Neural progenitor cell (in vitro differentiated cells): ENCODE data around the gene ASB3. TPM values are rescaled to one million over a fixed set of nuclear protein-coding genes. Genes with fewer than 3 reads are reported as not detected.
"Not testable (repeated sequence)": the region's sequence is repeated elsewhere in the genome, so short reads cannot be mapped to it uniquely, and the experiment has no call there.

Experiments used
- DNase-seq: peaks from one replicate; pipeline ENCODE4 v3.0.0-alpha.2; 2016; ENCODE audit warnings: low spot score
- H2AFZ ChIP-seq: fragments of 200-600 bp; sonication (generic); replicated peaks from 2 replicates; pipeline ENCODE4 v1.6.1; 2016; ENCODE audit warnings: antibody characterized with exemption
- H3F3A ChIP-seq: fragments of 200-600 bp; sonication (generic); 2 replicates; pipeline ENCODE4 v1.6.1; 2016; ENCODE audit warnings: antibody characterized with exemption, low read depth
- H3K27ac ChIP-seq: fragments of 200-600 bp; sonication (generic); 2 replicates; pipeline ENCODE4 v1.5.1; 2016; ENCODE audit warnings: mild to moderate bottlenecking
- H3K27me3 ChIP-seq: fragments of 200-600 bp; sonication (generic); 2 replicates; pipeline ENCODE4 v1.6.1; 2016; ENCODE audit warnings: mild to moderate bottlenecking, moderate library complexity
- H3K36me3 ChIP-seq: fragments of 200-600 bp; sonication (generic); 2 replicates; pipeline ENCODE4 v1.5.1; 2016
- H3K4me1 ChIP-seq: fragments of 200-600 bp; sonication (generic); 2 replicates; pipeline ENCODE4 v1.6.1; 2016; ENCODE audit warnings: mixed run types
- H3K4me2 ChIP-seq: fragments of 200-600 bp; sonication (generic); 2 replicates; pipeline ENCODE4 v1.6.1; 2016
- H3K4me3 ChIP-seq: fragments of 200-600 bp; sonication (generic); 2 replicates; pipeline ENCODE4 v1.5.1; 2016
- H3K79me2 ChIP-seq: fragments of 200-600 bp; sonication (generic); 2 replicates; pipeline ENCODE4 v1.6.1; 2016; ENCODE audit warnings: low read depth
- H3K9ac ChIP-seq: fragments of 200-600 bp; sonication (generic); 2 replicates; pipeline ENCODE4 v1.6.1; 2016
- H3K9me3 ChIP-seq: fragments of 200-600 bp; sonication (generic); 2 replicates; pipeline ENCODE4 v1.5.1; 2016; ENCODE audit warnings: low read depth
- H4K20me1 ChIP-seq: fragments of 200-600 bp; sonication (generic); 2 replicates; pipeline ENCODE4 v1.6.1; 2016; ENCODE audit warnings: low read depth
- H3K27ac Mint-ChIP-seq: 3 replicates; pipeline ENCODE4 v1.8.0; 2021; ENCODE audit warnings: mixed read lengths
- H3K27me3 Mint-ChIP-seq: 2 replicates; pipeline ENCODE4 v1.8.0; 2022; ENCODE audit warnings: low read depth, mild to moderate bottlenecking, inconsistent platforms, moderate library complexity, mixed read lengths; ENCODE audit not compliant: insufficient read depth
- H3K36me3 Mint-ChIP-seq: 3 replicates; pipeline ENCODE4 v1.8.0; 2021; ENCODE audit warnings: mixed read lengths
- H3K4me1 Mint-ChIP-seq: 3 replicates; pipeline ENCODE4 v1.8.0; 2021; ENCODE audit warnings: mixed read lengths
- H3K4me3 Mint-ChIP-seq: 3 replicates; pipeline ENCODE4 v1.8.0; 2021; ENCODE audit warnings: mild to moderate bottlenecking, moderate library complexity, mixed read lengths
- H3K9me3 Mint-ChIP-seq: 3 replicates; pipeline ENCODE4 v1.8.0; 2020; ENCODE audit warnings: mixed read lengths
- CTCF ChIP-seq: fragments of 200-600 bp; sonication (generic); IDR thresholded peaks from 2 replicates; pipeline ENCODE4 v1.5.1; 2017; ENCODE audit warnings: antibody characterized with exemption, mild to moderate bottlenecking
- EZH2 ChIP-seq: fragments of 200-600 bp; sonication (generic); IDR thresholded peaks from 2 replicates; pipeline ENCODE4 v1.6.1; 2017; ENCODE audit warnings: antibody characterized with exemption, mild to moderate bottlenecking, moderate library complexity
- EZH2phosphoT487 ChIP-seq: fragments of 200-600 bp; sonication (generic); IDR thresholded peaks from 2 replicates; pipeline ENCODE4 v1.6.1; 2017; ENCODE audit warnings: antibody characterized with exemption
- total RNA-seq: library from RNA; depleted of rRNA; stranded (reverse); fragments of >200 nt; gene quantifications from 2 replicates; pipeline ENCODE4 v1.2.3, GENCODE V29; 2015; ENCODE audit warnings: low replicate concordance

The ASB3 gene
- total RNA-seq, result 49.2 and 71.9 TPM in 2 replicates

GRCh38 chr2:53786705-53787613, at the start of gene ASB3, which contains the start of gene ERLEC1:
Gene ASB3 (minus strand): TSS chr2:53786953. CDS start chr2:53765572, 21,381 bp downstream.
Gene ERLEC1 (plus strand): TSS chr2:53787044. CDS start chr2:53787211, 167 bp downstream.
- peak; percentile 95 for DNase-seq
- no peaks in the 10 kb centered on the region for H3K27me3 ChIP-seq
- H3K4me3 ChIP-seq, result peak within 1 kb of the TSS; percentile 75
- Mint-ChIP-seq H3K27me3 (peaks cover 2% of the 10 kb centered on the region), H3K9me3 (no peaks in the 10 kb centered on the region), H3K4me3 (peak within 1 kb of the TSS; percentile 98), H3K36me3 (peaks cover 5% of the 10 kb centered on the region), H3K27ac (peak within 1 kb of the TSS; percentile 98), H3K4me1 (peaks cover 33% of the 10 kb centered on the region)
- no peaks in the 10 kb centered on the region for H3K36me3 ChIP-seq
- H3K4me1 ChIP-seq, result peaks cover 21% of the 10 kb centered on the region
- TF ChIP-seq EZH2, result peak; percentile 40
- no peak for TF ChIP-seq EZH2phosphoT487
- TF ChIP-seq CTCF, result no peak
- peak within 1 kb of the TSS; percentile 86 for H3K9ac ChIP-seq
- peak within 1 kb of the TSS; percentile 100 for H3K4me2 ChIP-seq
- peak within 1 kb of the TSS; percentile 88 for H3K27ac ChIP-seq
- peaks cover 13% of the 10 kb centered on the region for H3F3A ChIP-seq
- peaks cover 96% of the 10 kb centered on the region for H3K79me2 ChIP-seq
- peak within 1 kb of the TSS; percentile 95 for H2AFZ ChIP-seq
- peaks cover 39% of the 10 kb centered on the region for H4K20me1 ChIP-seq
- no peaks in the 10 kb centered on the region for H3K9me3 ChIP-seq

- not testable (repeated sequence) for H3K79me2 ChIP-seq, H3K9me3 Mint-ChIP-seq, H3K27me3 Mint-ChIP-seq, H3K9ac ChIP-seq, H3K9me3 ChIP-seq, H3K36me3 Mint-ChIP-seq, H3K4me2 ChIP-seq, H2AFZ ChIP-seq, H3K27ac Mint-ChIP-seq, H3K27ac ChIP-seq, DNase-seq, H3K4me3 ChIP-seq, H3K4me3 Mint-ChIP-seq, H3K36me3 ChIP-seq, H3K27me3 ChIP-seq, H4K20me1 ChIP-seq
- H3K4me1 Mint-ChIP-seq, result peaks cover 12% of the 10 kb centered on the region
- Histone ChIP-seq H3K4me1 (peaks cover 19% of the 10 kb centered on the region), H3F3A (peaks cover 13% of the 10 kb centered on the region)
These were observed 43.2 kb upstream of the ASB3 start for GRCh38 chr2:53829980-53830290.

- Histone ChIP-seq H3K4me3 (no peak overlapping the region), H3K9ac (no peak overlapping the region), H3K27ac (no peak overlapping the region), H2AFZ (no peak overlapping the region), H3K4me2 (no peak overlapping the region), H4K20me1 (no peaks in the 10 kb centered on the region), H3K27me3 (no peaks in the 10 kb centered on the region), H3F3A (peaks cover 13% of the 10 kb centered on the region), H3K36me3 (no peaks in the 10 kb centered on the region), H3K4me1 (peaks cover 19% of the 10 kb centered on the region), H3K79me2 (no peaks in the 10 kb centered on the region), H3K9me3 (no peaks in the 10 kb centered on the region)
- H3K27ac Mint-ChIP-seq, result no peak overlapping the region
- no peaks in the 10 kb centered on the region for H3K36me3 Mint-ChIP-seq
- no peak for TF ChIP-seq EZH2phosphoT487
- TF ChIP-seq CTCF, result no peak
- no peak for TF ChIP-seq EZH2
- H3K27me3 Mint-ChIP-seq, result no peaks in the 10 kb centered on the region
- H3K4me1 Mint-ChIP-seq, result peaks cover 12% of the 10 kb centered on the region
- no peaks in the 10 kb centered on the region for H3K9me3 Mint-ChIP-seq
- no peak overlapping the region for H3K4me3 Mint-ChIP-seq
- no peak for DNase-seq
These were observed 42.7 kb upstream of the ASB3 start for GRCh38 chr2:53829273-53829979.
